Upper lobe of left lung (tissue), 4 donors: ENCODE results near the gene S100A10.

Experiments
- CTCF ChIP-seq, 6 experiments: fragments of 450-650 bp in 4 of 6; fragments of 200-600 bp in 2 of 6; sonication (generic) in 2 of 6; IDR thresholded peaks; one replicate each; pipeline ENCODE4 v1.5.1; 2016 to 2019; ENCODE audit warnings: antibody characterized with exemption in 6 of 6
- EP300 ChIP-seq, 4 donors: sonication (generic); formaldehyde crosslinking; IDR thresholded peaks; one replicate each; pipeline ENCODE4 v1.5.1; 2017; ENCODE audit warnings: antibody characterized with exemption in 4 of 4, control low read depth in 2 of 4
- POLR2A ChIP-seq, 4 donors: fragments of 450-650 bp; IDR thresholded peaks; one replicate each; pipeline ENCODE4 v1.5.1; 2016 to 2017; ENCODE audit warnings: antibody characterized with exemption in 4 of 4, mild to moderate bottlenecking in 2 of 4

GRCh38 chr1:151976858-151977257, 16.8 kb downstream of the S100A10 start:
- TF ChIP-seq EP300 (IDR thresholded peaks at IDR 0.05) (no peak), CTCF (IDR thresholded peaks at IDR 0.05) (no peak), POLR2A (IDR thresholded peaks at IDR 0.05) (no peak)
